GM23338 (cell line): ENCODE results near the gene FFAR3.

Source experiments
- CREB1 ChIP-seq: fragments of 250-450 bp; sonication (Bioruptor Pico); IDR thresholded peaks from 2 replicates; pipeline ENCODE4 v1.5.0; 2020; ENCODE audit warnings: low read depth, mild to moderate bottlenecking, moderate library complexity
- EZH2 ChIP-seq: fragments of 200-600 bp; sonication (generic); IDR thresholded peaks from one replicate; pipeline ENCODE4 v1.8.0; 2017; ENCODE audit warnings: antibody characterized with exemption, mild to moderate bottlenecking, low read depth; ENCODE audit not compliant: unreplicated experiment
- EZH2phosphoT487 ChIP-seq: fragments of 200-600 bp; sonication (generic); IDR thresholded peaks from one replicate; pipeline ENCODE4 v1.8.1; 2018; ENCODE audit warnings: antibody characterized with exemption; ENCODE audit not compliant: unreplicated experiment
- JUNB ChIP-seq: IDR thresholded peaks from one replicate; pipeline ENCODE4 v1.6.1; 2016; ENCODE audit warnings: antibody characterized with exemption; ENCODE audit not compliant: unreplicated experiment
- NANOG ChIP-seq: IDR thresholded peaks from 2 replicates; pipeline ENCODE4 v1.6.1; 2016; ENCODE audit warnings: antibody characterized with exemption, borderline replicate concordance
- POLR2AphosphoS5 ChIP-seq: IDR thresholded peaks from 2 replicates; pipeline ENCODE4 v1.6.1; 2016; ENCODE audit warnings: antibody characterized with exemption, low read depth
- STAT1 ChIP-seq: IDR thresholded peaks from one replicate; pipeline ENCODE4 v1.6.1; 2016; ENCODE audit warnings: antibody characterized with exemption; ENCODE audit not compliant: unreplicated experiment
- ZNF114 ChIP-seq: fragments of 250-450 bp; sonication (Bioruptor Pico); IDR thresholded peaks from 2 replicates; pipeline ENCODE4 v1.5.0; 2020; ENCODE audit warnings: mild to moderate bottlenecking, moderate library complexity
- TF ChIP-seq, protein P1 (sequence below), 2 experiments: fragments of 200-600 bp in 1 of 2; sonication (generic) in 1 of 2; conservative IDR thresholded peaks; 2 replicates each; pipeline versions ENCODE4 v1.5.1 to v1.6.1; 2016 to 2017; ENCODE audit warnings: antibody characterized with exemption in 2 of 2, low read depth in 2 of 2, mild to moderate bottlenecking in 2 of 2, moderate library complexity in 1 of 2
- TF ChIP-seq, protein P2 (sequence below): IDR thresholded peaks from one replicate; pipeline ENCODE4 v1.6.1; 2018; ENCODE audit warnings: antibody characterized with exemption; ENCODE audit not compliant: unreplicated experiment
- TF ChIP-seq, protein P3 (sequence below): IDR thresholded peaks from 2 replicates; pipeline ENCODE4 v1.6.1; 2016; ENCODE audit warnings: antibody characterized with exemption
- TF ChIP-seq, protein P4 (sequence below): fragments of 250-450 bp; sonication (Bioruptor Pico); IDR thresholded peaks from 2 replicates; pipeline ENCODE4 v1.5.0; 2020; ENCODE audit warnings: mild to moderate bottlenecking, moderate library complexity

DNA sequence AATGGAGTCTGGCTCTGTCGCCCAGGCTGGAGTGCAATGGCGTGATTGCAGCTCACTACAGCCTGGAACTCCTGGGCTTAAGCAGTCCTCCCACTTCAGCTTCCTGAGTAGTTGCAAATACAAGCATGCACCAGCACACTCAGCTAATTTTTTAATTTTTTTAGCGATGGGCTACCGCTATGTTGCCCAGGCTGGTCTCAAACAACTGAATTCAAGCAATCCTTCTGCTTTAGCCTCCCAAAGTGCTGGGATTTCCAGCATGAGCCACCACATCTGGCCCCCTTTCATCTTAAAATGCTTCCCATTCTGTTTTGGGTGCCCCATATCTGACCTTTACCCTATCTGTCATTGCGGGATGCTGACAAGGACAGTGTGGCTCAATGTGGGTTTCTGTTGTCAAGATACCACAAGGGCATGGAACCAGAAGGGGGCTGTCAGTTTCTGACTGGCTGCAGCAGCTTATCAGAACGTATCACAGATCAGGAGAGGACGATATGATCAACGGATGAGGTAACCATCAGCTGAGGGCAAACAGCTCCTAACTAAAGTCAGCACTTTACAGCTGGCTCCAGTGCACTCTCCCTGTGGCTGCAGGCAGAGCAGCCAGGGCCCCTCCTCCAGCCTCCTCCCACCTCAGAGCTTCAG, 45.0 kb downstream of the FFAR3 start:
- TF ChIP-seq, protein P1, sequence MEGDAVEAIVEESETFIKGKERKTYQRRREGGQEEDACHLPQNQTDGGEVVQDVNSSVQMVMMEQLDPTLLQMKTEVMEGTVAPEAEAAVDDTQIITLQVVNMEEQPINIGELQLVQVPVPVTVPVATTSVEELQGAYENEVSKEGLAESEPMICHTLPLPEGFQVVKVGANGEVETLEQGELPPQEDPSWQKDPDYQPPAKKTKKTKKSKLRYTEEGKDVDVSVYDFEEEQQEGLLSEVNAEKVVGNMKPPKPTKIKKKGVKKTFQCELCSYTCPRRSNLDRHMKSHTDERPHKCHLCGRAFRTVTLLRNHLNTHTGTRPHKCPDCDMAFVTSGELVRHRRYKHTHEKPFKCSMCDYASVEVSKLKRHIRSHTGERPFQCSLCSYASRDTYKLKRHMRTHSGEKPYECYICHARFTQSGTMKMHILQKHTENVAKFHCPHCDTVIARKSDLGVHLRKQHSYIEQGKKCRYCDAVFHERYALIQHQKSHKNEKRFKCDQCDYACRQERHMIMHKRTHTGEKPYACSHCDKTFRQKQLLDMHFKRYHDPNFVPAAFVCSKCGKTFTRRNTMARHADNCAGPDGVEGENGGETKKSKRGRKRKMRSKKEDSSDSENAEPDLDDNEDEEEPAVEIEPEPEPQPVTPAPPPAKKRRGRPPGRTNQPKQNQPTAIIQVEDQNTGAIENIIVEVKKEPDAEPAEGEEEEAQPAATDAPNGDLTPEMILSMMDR (conservative IDR thresholded peaks at IDR 0.05; ENCODE audit: low read depth in 2 of 2) = no peak
- TF ChIP-seq EZH2 (no peak), POLR2AphosphoS5 (no peak), EZH2phosphoT487 (no peak), ZNF114 (CRISPR knock-in tag) (no peak), STAT1 (no peak), NANOG (no peak), JUNB (no peak), CREB1 (CRISPR knock-in tag) (no peak)
- TF ChIP-seq, protein P2, sequence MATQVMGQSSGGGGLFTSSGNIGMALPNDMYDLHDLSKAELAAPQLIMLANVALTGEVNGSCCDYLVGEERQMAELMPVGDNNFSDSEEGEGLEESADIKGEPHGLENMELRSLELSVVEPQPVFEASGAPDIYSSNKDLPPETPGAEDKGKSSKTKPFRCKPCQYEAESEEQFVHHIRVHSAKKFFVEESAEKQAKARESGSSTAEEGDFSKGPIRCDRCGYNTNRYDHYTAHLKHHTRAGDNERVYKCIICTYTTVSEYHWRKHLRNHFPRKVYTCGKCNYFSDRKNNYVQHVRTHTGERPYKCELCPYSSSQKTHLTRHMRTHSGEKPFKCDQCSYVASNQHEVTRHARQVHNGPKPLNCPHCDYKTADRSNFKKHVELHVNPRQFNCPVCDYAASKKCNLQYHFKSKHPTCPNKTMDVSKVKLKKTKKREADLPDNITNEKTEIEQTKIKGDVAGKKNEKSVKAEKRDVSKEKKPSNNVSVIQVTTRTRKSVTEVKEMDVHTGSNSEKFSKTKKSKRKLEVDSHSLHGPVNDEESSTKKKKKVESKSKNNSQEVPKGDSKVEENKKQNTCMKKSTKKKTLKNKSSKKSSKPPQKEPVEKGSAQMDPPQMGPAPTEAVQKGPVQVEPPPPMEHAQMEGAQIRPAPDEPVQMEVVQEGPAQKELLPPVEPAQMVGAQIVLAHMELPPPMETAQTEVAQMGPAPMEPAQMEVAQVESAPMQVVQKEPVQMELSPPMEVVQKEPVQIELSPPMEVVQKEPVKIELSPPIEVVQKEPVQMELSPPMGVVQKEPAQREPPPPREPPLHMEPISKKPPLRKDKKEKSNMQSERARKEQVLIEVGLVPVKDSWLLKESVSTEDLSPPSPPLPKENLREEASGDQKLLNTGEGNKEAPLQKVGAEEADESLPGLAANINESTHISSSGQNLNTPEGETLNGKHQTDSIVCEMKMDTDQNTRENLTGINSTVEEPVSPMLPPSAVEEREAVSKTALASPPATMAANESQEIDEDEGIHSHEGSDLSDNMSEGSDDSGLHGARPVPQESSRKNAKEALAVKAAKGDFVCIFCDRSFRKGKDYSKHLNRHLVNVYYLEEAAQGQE = no peak
- TF ChIP-seq, protein P3, sequence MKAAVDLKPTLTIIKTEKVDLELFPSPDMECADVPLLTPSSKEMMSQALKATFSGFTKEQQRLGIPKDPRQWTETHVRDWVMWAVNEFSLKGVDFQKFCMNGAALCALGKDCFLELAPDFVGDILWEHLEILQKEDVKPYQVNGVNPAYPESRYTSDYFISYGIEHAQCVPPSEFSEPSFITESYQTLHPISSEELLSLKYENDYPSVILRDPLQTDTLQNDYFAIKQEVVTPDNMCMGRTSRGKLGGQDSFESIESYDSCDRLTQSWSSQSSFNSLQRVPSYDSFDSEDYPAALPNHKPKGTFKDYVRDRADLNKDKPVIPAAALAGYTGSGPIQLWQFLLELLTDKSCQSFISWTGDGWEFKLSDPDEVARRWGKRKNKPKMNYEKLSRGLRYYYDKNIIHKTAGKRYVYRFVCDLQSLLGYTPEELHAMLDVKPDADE = no peak
- TF ChIP-seq, protein P4, sequence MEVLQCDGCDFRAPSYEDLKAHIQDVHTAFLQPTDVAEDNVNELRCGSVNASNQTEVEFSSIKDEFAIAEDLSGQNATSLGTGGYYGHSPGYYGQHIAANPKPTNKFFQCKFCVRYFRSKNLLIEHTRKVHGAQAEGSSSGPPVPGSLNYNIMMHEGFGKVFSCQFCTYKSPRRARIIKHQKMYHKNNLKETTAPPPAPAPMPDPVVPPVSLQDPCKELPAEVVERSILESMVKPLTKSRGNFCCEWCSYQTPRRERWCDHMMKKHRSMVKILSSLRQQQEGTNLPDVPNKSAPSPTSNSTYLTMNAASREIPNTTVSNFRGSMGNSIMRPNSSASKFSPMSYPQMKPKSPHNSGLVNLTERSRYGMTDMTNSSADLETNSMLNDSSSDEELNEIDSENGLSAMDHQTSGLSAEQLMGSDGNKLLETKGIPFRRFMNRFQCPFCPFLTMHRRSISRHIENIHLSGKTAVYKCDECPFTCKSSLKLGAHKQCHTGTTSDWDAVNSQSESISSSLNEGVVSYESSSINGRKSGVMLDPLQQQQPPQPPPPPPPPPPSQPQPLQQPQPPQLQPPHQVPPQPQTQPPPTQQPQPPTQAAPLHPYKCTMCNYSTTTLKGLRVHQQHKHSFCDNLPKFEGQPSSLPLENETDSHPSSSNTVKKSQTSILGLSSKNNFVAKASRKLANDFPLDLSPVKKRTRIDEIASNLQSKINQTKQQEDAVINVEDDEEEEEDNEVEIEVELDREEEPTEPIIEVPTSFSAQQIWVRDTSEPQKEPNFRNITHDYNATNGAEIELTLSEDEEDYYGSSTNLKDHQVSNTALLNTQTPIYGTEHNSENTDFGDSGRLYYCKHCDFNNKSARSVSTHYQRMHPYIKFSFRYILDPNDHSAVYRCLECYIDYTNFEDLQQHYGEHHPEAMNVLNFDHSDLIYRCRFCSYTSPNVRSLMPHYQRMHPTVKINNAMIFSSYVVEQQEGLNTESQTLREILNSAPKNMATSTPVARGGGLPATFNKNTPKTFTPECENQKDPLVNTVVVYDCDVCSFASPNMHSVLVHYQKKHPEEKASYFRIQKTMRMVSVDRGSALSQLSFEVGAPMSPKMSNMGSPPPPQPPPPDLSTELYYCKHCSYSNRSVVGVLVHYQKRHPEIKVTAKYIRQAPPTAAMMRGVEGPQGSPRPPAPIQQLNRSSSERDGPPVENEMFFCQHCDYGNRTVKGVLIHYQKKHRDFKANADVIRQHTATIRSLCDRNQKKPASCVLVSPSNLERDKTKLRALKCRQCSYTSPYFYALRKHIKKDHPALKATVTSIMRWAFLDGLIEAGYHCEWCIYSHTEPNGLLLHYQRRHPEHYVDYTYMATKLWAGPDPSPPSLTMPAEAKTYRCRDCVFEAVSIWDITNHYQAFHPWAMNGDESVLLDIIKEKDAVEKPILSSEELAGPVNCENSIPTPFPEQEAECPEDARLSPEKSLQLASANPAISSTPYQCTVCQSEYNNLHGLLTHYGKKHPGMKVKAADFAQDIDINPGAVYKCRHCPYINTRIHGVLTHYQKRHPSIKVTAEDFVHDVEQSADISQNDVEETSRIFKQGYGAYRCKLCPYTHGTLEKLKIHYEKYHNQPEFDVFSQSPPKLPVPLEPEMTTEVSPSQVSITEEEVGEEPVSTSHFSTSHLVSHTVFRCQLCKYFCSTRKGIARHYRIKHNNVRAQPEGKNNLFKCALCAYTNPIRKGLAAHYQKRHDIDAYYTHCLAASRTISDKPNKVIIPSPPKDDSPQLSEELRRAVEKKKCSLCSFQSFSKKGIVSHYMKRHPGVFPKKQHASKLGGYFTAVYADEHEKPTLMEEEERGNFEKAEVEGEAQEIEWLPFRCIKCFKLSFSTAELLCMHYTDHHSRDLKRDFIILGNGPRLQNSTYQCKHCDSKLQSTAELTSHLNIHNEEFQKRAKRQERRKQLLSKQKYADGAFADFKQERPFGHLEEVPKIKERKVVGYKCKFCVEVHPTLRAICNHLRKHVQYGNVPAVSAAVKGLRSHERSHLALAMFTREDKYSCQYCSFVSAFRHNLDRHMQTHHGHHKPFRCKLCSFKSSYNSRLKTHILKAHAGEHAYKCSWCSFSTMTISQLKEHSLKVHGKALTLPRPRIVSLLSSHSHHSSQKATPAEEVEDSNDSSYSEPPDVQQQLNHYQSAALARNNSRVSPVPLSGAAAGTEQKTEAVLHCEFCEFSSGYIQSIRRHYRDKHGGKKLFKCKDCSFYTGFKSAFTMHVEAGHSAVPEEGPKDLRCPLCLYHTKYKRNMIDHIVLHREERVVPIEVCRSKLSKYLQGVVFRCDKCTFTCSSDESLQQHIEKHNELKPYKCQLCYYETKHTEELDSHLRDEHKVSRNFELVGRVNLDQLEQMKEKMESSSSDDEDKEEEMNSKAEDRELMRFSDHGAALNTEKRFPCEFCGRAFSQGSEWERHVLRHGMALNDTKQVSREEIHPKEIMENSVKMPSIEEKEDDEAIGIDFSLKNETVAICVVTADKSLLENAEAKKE (CRISPR knock-in tag) = no peak
